CD4-positive, alpha-beta T cell treated with Interleukin-15 for 1 hour (primary cell): ENCODE measurements around the gene EXO5.
A peak's percentile ranks its signal among the peaks of the same experiment; 100 is the strongest.
"Not testable (repeated sequence)": the region's sequence is repeated elsewhere in the genome, so short reads cannot be mapped to it uniquely, and the experiment has no call there.

Experiments
- DNase-seq: peaks from one replicate; pipeline ENCODE4 v3.0.0-alpha.2; 2020

Gene EXO5

GRCh38 chr1:40508375-40509341 lies at the start of gene EXO5:
TSS of gene EXO5 (plus strand) at chr1:40508767. CDS start at chr1:40514545, 5,778 bp downstream.
- DNase-seq: peak; percentile 79

DNA sequence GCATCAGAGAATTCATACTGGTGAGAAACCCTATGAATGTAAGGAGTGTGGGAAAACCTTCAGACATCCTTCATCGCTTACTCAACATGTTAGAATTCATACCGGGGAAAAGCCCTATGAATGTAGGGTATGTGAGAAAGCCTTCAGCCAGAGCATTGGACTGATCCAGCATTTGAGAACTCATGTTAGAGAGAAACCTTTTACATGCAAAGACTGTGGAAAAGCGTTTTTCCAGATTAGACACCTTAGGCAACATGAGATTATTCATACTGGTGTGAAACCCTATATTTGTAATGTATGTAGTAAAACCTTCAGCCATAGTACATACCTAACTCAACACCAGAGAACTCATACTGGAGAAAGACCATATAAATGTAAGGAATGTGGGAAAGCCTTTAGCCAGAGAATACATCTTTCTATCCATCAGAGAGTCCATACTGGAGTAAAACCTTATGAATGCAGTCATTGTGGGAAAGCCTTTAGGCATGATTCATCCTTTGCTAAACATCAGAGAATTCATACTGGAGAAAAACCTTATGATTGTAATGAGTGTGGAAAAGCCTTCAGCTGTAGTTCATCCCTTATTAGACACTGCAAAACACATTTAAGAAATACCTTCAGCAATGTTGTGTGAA lies 45.5 kb upstream of the EXO5 start:
- no peak for DNase-seq

DNA sequence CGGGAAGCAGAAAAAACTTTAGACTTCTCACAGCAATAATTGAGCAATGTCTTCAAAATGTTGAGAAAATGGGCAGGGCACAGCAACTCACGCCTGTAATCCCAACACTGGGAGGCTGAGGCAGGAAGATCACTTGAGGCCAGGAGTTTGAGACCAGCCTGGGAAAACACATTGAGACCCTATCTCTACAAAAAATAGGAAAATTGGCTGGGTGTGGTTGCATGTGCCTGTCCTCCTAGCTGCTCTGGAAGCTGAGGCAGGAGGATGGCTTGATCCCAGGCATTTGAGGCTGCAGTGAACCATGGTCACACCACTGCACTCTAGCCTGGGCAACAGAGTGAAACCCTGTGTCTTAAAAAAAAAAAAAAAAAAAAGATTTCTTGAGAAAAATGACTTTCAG lies 39.2 kb upstream of the EXO5 start:
- no peak for DNase-seq

- no peak for DNase-seq
Measured at GRCh38 chr1:40475268-40475667, 33.3 kb upstream of the EXO5 start.

- DNase-seq: peak; percentile 74
Measured at GRCh38 chr1:40476924-40477677, 31.5 kb upstream of the EXO5 start, which contains the start of gene ZFP69. TSS of gene ZFP69 (plus strand) at chr1:40477290. CDS start at chr1:40479362, 2,072 bp downstream.

GRCh38 chr1:40477678-40478053 lies 30.9 kb upstream of the EXO5 start:
- DNase-seq: no peak

GRCh38 chr1:40478276-40478675 lies 30.3 kb upstream of the EXO5 start:
- no peak for DNase-seq

DNA sequence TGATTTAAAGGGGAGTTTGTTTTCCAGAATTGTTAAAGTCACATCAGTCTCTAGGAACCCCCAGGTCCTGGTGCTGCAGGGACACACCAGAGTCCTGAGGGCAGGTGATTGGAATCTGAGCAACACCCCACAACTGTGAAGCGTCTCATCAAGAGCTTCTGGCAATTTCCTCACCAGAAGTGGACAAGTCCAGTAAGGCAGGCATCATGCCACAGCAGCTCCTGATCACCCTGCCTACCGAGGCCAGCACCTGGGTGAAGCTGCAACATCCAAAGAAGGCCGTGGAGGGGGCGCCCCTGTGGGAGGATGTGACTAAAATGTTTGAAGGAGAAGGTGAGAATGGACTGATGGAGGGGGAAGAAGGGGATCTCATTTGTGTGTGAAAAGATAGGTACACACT lies 29.4 kb upstream of the EXO5 start:
- DNase-seq: no peak

DNA sequence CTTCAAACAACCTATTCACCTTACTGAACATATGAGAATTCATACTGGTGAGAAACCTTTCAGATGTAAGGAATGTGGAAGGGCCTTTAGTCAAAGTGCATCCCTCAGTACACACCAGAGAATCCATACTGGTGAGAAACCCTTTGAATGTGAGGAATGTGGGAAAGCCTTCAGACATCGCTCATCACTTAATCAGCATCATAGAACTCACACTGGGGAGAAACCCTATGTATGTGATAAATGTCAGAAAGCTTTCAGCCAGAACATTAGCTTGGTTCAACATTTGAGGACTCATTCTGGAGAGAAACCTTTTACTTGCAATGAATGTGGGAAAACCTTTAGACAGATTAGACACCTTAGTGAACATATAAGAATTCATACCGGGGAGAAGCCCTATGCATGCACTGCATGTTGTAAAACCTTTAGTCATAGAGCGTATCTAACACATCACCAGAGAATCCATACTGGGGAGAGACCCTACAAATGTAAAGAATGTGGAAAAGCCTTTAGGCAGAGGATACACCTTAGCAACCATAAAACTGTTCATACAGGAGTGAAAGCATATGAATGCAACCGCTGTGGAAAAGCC lies 13.2 kb upstream of the EXO5 start:
- no peak for DNase-seq

DNA sequence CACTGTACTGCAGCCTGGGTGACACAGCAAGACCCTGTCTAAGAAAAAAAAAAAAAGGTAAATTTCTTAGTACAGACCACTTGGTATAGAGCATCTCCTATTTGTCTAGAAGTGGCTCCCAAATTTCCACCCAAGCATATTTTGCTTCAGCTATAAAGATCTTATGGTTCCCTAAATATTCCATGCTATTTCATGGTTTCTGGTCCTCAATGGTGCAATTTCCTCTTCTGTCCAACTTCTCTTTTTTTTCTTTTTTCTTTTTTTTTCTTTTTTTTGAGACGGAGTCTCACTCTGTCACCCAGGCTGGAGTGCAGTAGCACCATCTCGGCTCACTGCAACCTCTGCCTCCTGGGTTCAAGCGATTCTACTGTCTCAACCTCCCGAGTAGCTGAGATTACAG lies 5.9 kb upstream of the EXO5 start:
- DNase-seq: not testable (repeated sequence)

- no peak for DNase-seq
Measured at GRCh38 chr1:40507973-40508372, 594 bp upstream of the EXO5 start.

DNA sequence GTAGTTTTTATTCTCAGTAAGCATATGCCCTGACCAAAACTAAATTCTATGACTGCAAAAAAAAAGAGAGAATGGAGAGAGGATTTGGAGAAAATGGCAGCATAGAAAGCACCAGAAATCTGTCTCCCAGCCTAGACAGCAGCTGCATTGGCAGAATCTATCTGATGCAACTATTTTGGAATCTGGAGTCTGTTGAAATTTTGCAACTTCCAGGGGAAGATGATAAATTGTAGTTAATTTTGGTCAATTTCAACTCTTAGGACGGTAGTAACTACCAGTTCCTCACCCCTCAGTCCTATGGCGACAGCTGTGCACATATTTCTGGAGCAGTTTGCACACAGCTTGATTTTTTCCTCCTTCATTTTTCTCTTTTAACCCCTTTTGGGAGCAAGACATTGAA lies 10.9 kb downstream of the EXO5 start:
- DNase-seq: no peak

GRCh38 chr1:40530735-40531380 lies 22.3 kb downstream of the EXO5 start:
- DNase-seq: no peak

DNA sequence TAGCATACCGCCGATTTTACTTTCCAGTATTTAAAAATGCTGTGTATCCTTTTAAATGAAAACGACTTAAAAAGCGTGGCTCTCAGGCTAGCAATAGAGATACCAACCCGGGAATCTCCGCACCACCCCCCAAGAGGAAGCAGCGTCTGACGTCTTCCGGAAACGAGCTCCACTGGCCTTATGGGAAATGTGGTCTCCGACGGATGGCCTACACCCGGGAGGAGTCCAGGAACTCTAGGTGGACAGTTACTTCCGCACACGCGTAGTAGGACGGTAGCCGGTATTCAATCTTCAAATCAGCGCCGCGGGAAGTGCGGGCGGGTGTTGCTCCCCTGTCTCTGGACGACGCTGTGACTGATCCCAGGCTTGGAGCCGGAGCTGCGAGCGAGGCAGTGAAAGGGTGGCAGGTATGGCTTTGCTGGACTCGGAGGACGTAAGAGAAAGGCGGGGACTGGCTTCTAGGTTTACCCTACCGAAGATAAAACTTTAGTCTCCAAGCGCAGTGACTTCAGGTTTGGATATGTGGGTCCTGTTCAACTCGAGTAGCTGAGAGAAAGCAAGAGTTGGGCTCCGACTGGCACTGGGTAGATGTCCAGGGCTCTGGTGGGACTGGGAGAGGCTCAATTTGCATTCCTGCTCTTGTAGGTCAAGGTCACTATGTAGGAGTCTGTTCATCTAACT lies 23.0 kb downstream of the EXO5 start, which contains the start of gene ZNF684:
Gene ZNF684, plus strand, starts transcription at position 257 of the 681 bp plus-strand sequence. CDS start 1,530 bp downstream, outside the sequence.
- DNase-seq: peak; percentile 92

DNA sequence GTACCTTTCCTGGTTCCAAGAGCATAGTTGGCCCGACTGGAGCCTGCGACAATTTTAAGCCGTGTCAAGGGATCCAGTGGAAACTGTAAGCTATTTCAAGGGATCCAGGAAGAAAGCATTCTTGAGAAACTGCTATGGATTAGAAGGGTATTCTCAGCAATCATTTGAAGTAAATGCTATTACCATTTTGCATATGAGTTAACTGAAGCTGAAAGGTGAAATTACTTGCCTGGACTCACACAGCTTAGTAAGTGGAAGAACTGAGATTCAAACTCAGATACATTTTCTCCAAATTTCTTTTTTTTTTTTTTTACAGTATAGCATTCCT lies 23.5 kb downstream of the EXO5 start:
- no peak for DNase-seq

DNA sequence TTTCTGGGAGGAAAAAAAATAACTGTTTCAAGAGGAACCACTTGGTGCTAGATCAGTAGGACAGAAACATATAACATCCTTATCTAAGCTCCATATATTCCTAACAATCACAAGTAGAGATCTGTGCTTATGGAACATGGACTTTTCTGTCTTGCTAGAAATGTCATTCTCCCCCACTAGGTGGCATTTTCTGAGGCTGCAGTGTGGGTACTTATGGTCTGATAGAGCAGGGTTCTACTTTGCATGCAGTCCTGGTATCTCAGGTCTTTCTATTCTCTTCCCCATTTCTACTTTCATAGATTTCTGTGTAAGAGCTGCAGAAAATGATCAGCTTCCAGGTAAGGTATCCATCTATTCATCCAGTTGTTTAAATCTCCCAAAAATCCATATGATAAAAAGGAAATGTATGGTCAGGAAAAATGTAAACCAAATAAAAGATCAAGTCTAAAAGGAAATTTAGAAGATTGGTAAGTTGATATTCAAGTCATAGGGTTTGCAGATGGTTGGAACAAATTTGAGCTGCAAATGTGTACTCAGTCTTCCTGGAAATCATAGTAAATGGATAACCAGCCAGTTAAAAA lies 24.4 kb downstream of the EXO5 start:
- peak; percentile 22 for DNase-seq

- DNase-seq: no peak
Measured at GRCh38 chr1:40534589-40534988, 26.0 kb downstream of the EXO5 start.

DNA sequence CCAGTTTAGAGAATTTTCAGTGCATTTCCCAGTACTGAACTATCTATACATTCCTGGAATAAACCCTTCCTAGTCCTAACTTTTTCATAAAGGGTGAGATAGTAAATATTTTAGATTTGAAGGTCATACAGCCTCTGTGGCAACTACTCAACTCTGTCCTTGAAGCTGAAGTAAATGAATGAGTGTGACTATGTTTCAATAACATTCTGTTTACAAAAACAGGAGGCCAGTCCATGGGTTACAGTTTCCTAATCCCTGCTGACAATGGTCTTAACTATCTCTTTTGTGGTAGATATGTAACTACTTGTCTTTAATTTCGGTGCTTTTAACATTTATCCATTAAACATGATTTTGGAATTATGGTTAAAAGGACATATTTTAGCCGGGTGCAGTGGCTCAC lies 27.2 kb downstream of the EXO5 start:
- DNase-seq: no peak

- no peak for DNase-seq
Measured at GRCh38 chr1:40539338-40539737, 30.8 kb downstream of the EXO5 start.

DNA sequence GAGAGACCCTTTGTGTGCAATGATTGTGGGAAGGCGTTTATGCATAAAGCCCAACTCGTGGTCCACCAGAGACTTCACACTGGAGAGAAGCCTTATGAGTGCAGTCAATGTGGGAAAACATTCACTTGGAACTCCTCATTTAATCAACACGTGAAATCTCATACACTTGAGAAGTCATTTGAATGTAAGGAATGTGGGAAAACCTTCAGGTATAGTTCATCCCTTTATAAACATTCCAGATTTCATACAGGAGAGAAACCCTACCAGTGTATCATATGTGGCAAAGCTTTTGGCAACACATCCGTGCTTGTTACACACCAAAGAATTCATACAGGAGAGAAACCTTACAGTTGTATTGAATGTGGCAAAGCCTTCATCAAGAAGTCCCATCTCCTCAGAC lies 38.4 kb downstream of the EXO5 start:
- DNase-seq: no peak

DNA sequence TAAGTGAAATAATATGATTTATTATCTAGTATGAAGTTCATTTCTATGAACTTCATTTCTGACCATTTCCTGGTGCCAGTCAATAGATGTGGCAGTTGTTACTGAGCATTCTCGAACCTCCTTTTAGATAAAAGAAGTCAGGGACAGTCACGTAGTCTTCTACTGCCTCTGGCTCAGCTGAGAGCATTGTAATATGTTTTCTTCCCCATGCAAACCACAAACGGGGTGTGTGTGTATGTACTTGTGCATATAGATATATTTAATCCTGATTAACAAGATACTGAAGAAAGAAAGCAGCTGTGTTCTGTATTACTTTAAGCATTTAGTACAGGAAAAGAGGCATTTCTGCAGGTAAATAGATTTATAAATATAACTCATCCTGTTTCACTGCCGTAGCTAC lies 44.5 kb downstream of the EXO5 start:
- no peak for DNase-seq
